ENCODE data around the gene SLC35G6.
"Not testable (repeated sequence)": the region's sequence is repeated elsewhere in the genome, so short reads cannot be mapped to it uniquely, and the experiment has no call there.

The SLC35G6 gene
- total RNA-seq: 0 to 0.18 (median 0) reads per million in 4 experiments

GRCh38 chr17:7481275-7481674 lies at the start of gene SLC35G6:
Gene SLC35G6, plus strand, starts transcription at chr17:7481446. Its CDS starts 71 bp downstream, at chr17:7481517.
- DNase-seq: not testable (repeated sequence)

GRCh38 chr17:7432296-7432695 lies 49.0 kb upstream of the SLC35G6 start:
- no peak for DNase-seq

- DNase-seq: peak; percentile 43
Observed at GRCh38 chr17:7435676-7436555, 45.3 kb upstream of the SLC35G6 start.

GRCh38 chr17:7436556-7437368 lies 44.5 kb upstream of the SLC35G6 start:
- peak; percentile 54 for DNase-seq

- DNase-seq: no peak
Observed at GRCh38 chr17:7437369-7437863, 43.8 kb upstream of the SLC35G6 start.

- DNase-seq: peak; percentile 45
Observed at GRCh38 chr17:7437950-7438614, 43.2 kb upstream of the SLC35G6 start.

- DNase-seq: no peak
Observed at GRCh38 chr17:7438656-7439460, 42.4 kb upstream of the SLC35G6 start.

DNA sequence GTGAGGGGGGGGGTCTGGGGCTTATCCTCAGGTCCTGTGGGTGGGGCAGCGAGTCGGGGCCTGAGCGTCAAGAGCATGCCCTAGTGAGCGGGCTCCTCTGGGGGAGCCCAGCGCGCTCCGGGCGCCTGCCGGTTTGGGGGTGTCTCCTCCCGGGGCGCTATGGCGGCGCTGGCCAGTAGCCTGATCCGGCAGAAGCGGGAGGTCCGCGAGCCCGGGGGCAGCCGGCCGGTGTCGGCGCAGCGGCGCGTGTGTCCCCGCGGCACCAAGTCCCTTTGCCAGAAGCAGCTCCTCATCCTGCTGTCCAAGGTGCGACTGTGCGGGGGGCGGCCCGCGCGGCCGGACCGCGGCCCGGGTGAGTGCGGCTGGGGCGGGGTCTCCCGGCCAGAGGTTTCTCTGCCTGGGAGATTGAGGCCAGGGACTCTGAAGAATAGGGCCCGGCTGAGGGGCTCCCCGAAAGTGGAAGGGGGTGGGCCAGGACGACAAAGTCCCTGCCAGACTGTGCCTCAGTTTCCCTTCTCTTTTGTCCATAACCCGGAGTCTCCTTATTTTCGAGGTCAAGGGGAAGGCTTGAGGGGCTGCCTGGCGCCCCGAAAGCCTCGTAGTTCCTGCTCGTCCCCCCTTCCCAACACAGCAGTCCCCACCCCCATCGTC lies 41.7 kb upstream of the SLC35G6 start, which contains the start of gene FGF11:
Gene FGF11, plus strand, starts transcription at position 51 of the 651 bp plus-strand sequence. Its CDS starts 109 bp downstream, at position 160.
- DNase-seq: no peak

- DNase-seq: peak; percentile 26
Observed at GRCh38 chr17:7440113-7440833, 41.0 kb upstream of the SLC35G6 start.

DNA sequence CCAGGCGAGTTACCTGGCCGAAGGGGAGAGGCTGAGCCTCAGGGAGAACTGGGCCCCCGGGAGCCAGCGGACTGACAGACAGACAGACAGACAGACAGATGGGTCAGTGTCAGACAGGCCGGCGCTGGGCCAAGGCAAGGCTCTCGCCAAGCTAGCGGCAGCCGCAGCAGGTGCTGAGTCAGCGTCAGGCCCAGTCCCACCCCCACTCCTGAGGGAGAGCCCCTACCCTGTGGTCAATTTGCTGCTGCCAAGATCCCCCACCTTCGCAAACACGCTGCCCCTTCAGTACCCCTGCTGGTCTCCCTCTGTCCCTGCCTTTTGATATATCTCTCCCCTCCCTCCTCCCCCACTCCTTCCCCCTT lies 40.4 kb upstream of the SLC35G6 start:
- DNase-seq: no peak

DNA sequence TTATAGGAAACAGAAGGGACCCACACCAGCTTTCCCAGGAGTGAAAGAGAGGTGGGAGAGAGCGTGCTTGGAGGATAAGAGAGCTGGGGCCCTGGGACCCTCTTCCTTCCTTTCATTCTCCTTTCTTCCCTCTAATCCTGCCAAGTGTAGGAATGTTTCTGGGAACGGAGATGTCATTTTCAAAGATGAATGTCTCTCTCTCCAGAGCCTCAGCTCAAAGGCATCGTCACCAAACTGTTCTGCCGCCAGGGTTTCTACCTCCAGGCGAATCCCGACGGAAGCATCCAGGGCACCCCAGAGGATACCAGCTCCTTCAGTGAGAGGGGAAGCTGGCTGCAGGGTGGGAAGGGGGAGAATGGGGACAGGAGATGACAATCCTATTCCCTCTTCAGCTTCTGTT lies 40.0 kb upstream of the SLC35G6 start:
- no peak for DNase-seq

GRCh38 chr17:7442142-7442541 lies 39.1 kb upstream of the SLC35G6 start:
- DNase-seq: no peak

GRCh38 chr17:7443499-7444485 lies 37.5 kb upstream of the SLC35G6 start:
- no peak for DNase-seq

GRCh38 chr17:7444682-7445618 lies 36.3 kb upstream of the SLC35G6 start, which contains the start of gene CHRNB1:
Gene CHRNB1, plus strand, starts transcription at chr17:7445061. Its CDS starts 67 bp downstream, at chr17:7445128.
- DNase-seq: no peak

- DNase-seq: no peak
Observed at GRCh38 chr17:7445619-7445968, 35.7 kb upstream of the SLC35G6 start.

DNA sequence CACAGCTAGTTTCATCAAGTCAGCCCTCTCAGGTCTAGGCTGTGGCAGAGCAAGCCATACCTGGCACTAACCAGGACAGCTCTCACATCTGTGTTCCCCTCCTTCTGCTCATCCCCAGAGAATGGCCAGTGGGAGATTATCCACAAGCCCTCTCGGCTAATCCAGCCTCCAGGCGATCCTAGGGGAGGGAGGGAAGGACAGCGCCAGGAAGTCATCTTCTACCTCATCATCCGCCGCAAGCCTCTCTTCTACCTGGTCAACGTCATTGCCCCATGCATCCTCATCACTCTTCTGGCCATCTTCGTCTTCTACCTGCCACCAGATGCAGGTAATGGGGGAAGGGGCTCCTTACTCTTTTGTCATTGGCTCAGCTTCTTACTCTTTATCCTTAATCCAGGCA lies 32.8 kb upstream of the SLC35G6 start:
- no peak for DNase-seq

DNA sequence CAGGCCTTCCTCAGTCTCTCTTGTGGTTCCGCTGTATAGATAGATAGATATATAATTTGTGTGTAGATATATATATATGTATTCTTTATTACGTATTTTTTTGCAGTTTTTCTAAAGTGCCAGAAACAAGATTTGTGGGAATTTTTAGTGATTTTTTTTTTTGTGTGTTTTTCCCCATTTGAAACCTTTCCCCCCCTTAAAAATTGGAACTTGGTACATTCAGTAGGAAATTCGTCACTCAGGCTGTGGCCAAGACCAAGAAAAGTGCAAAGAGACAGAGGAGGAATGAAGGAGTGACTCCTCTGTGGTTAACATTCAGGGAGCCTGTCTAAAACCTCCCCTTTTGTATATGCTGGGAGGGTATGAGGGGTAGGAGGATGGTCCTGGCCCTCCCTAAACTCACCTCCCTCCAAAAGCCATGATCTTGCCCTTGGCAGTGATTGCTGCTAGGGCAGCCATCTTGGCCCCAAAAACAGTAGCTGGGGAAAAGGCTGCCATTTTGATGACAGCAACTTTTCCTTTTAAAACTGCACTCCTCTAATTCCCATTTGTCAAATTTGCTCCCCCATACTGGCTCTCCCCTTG lies 21.2 kb upstream of the SLC35G6 start:
- DNase-seq: no peak
